T47D (cell line): Measurements from ENCODE around the gene CLCN1.

ENCODE experiments used
- DNase-seq, 2 experiments: peaks; one replicate each; pipeline versions ENCODE4 v3.0.0 to v3.0.0-alpha.2; 2011 to 2012; ENCODE audit warnings: low read depth in 1 of 2, low spot score in 1 of 2
- JUND ChIP-seq: IDR thresholded peaks from 2 replicates; pipeline ENCODE4 v1.6.1; 2012; ENCODE audit warnings: low read depth
- in situ Hi-C: cut with HindIII; loops from 2 replicates; pipeline ENCODE4 v1.10.0; 2016; ENCODE audit warnings: low sequenced_read_pairs, low pct_unique_long_range_greater_than_20kb

Gene CLCN1

GRCh38 chr7:143363016-143363937 lies 47.4 kb downstream of the CLCN1 start:
- TF ChIP-seq JUND = no peak
- DNase-seq = no peak
- in situ Hi-C loops = no loop called here

DNA sequence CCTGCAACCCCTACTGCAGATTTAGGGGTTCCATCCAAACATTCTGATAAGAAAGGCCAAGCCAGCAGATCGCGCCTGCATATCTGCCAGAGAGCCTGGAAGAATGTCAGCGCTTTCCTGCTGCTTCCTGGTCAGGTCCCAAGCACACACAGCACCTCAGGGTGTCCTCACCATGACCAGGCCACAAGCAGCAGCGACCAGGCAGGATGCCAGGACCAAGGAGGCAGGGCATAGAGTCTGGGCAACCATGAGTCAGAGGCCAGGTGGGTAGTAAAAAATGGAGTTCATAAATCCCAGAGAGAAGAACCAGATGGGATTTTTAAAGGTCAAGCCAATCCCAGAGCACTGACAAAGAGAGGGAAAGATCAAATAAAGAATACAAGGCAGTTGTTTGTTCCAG lies 52.1 kb downstream of the CLCN1 start:
- DNase-seq = peak in 1 of 2 experiments; percentile 52
- in situ Hi-C loops = no loop called here

DNA sequence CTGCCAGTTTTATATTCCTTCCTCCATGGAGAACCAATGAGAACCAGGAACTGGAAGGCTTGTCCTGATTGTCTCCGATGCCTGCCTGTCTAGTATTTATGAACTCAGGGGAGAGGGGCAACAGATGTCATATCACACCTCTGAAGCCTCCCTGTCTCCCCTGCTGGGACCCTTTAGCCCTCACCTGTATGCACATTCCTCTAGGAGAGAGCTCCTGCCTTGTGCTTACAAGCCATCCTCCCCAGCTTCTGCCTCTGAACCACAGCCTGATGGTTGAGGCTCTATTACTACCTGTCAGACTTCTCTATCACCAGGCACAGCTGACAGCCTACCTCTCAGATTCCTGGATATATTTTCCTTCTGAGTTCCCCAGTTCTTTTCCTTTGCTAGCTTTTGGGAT lies 52.5 kb downstream of the CLCN1 start:
- in situ Hi-C loops = no loop called here
- DNase-seq = no peak
- TF ChIP-seq JUND = no peak

More for the DNA sequence above, 52.1 kb downstream of the CLCN1 start:
- TF ChIP-seq JUND = no peak

- in situ Hi-C loops = no loop called here
- DNase-seq = no peak
- TF ChIP-seq JUND = no peak
Measured at GRCh38 chr7:143369678-143370651, 54.1 kb downstream of the CLCN1 start.

GRCh38 chr7:143372070-143372469 lies 56.2 kb downstream of the CLCN1 start:
- TF ChIP-seq JUND = no peak
- peak in 1 of 2 experiments; percentile 19 for DNase-seq
- in situ Hi-C loops = no loop called here

- in situ Hi-C loops = no loop called here
- DNase-seq = no peak
- TF ChIP-seq JUND = no peak
Measured at GRCh38 chr7:143373255-143373794, 57.4 kb downstream of the CLCN1 start.

DNA sequence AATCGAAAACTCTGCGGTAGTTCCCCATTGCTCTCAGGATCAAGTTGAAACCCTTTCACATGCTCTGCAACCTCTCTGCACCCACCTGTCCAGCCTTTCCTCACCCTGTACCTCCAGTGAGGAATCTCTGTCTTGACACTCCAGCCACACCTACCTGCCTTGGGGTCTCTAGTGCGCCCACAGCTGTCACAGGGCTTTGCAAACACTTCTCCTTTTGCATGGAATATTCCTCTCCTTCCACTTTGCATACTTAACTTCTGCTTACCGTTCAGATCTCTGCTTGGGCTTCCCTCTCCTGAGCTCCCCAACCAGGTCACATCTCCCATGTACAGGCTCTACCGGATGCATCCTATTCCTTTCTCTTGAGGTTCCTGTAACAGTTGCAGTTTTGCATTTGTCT lies 58.6 kb downstream of the CLCN1 start:
- DNase-seq = no peak
- in situ Hi-C loops = no loop called here
- TF ChIP-seq JUND = no peak

GRCh38 chr7:143375298-143376034 lies 59.6 kb downstream of the CLCN1 start:
- no peak for TF ChIP-seq JUND
- no peak for DNase-seq
- in situ Hi-C loops = no loop called here

GRCh38 chr7:143376396-143376795 lies 60.5 kb downstream of the CLCN1 start:
- no peak for TF ChIP-seq JUND
- no peak for DNase-seq
- in situ Hi-C loops = no loop called here

- in situ Hi-C loops = no loop called here
- no peak for TF ChIP-seq JUND
- no peak for DNase-seq
Measured at GRCh38 chr7:143379611-143380259, 63.8 kb downstream of the CLCN1 start.

DNA sequence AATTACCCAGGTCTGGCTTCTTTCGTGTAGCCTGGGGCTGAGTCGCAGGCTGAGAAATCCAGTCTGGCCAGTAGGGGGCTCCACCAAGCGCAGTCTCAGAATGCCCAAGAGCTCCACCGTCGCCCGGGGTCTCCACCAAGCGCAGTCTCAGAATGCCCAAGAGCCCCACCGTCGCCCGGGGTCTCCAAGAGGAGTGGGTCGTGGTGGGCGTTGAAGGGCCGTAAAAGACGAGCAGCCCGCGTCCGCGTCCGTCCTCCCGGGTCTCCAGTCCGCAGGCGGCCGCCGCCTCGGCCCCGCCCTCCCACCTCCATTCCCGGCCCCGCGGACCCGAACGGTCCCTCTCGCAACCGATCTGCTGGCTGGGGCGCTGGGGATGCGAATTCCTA lies 64.3 kb downstream of the CLCN1 start:
- no peak for TF ChIP-seq JUND
- DNase-seq = peak; percentile 53 to 74
- in situ Hi-C loops = no loop called here
